Hepatocyte (in vitro differentiated cells): ENCODE data around the gene PDE8B. TPM values are rescaled to one million over a fixed set of nuclear protein-coding genes. Genes with fewer than 3 reads are reported as not detected.

ENCODE experiments used
- DNase-seq: peaks from one replicate; pipeline ENCODE4 v3.0.0-alpha.2; 2016; ENCODE audit warnings: low spot score
- H2AFZ ChIP-seq: fragments of 200-600 bp; sonication (generic); 2 replicates; pipeline ENCODE4 v1.6.0; 2016; ENCODE audit warnings: antibody characterized with exemption, mild to moderate bottlenecking
- H3K27ac ChIP-seq: fragments of 200-600 bp; sonication (generic); 2 replicates; pipeline ENCODE4 v1.5.1; 2016; ENCODE audit warnings: mild to moderate bottlenecking
- H3K27me3 ChIP-seq: fragments of 200-600 bp; sonication (generic); 2 replicates; pipeline ENCODE4 v1.6.1; 2016
- H3K36me3 ChIP-seq: fragments of 200-600 bp; sonication (generic); replicated peaks from 2 replicates; pipeline ENCODE4 v1.5.1; 2016; ENCODE audit warnings: low read depth; ENCODE audit not compliant: insufficient read depth
- H3K4me1 ChIP-seq: fragments of 200-600 bp; sonication (generic); 2 replicates; pipeline ENCODE4 v1.5.1; 2016; ENCODE audit warnings: mild to moderate bottlenecking, moderate library complexity; ENCODE audit not compliant: insufficient read depth
- H3K4me2 ChIP-seq: fragments of 200-600 bp; sonication (generic); 2 replicates; pipeline ENCODE4 v1.6.0; 2016
- H3K4me3 ChIP-seq: fragments of 200-600 bp; sonication (generic); 2 replicates; pipeline ENCODE4 v1.5.1; 2016; ENCODE audit warnings: mild to moderate bottlenecking
- H3K79me2 ChIP-seq: fragments of 200-600 bp; sonication (generic); 2 replicates; pipeline ENCODE4 v1.6.0; 2017; ENCODE audit warnings: mild to moderate bottlenecking
- H3K9me2 ChIP-seq: fragments of 200-600 bp; sonication (generic); replicated peaks from 2 replicates; pipeline ENCODE4 v1.6.0; 2017; ENCODE audit warnings: mild to moderate bottlenecking; ENCODE audit not compliant: insufficient read depth
- H3K9me3 ChIP-seq: fragments of 200-600 bp; sonication (generic); 2 replicates; pipeline ENCODE4 v1.5.1; 2016; ENCODE audit warnings: low read depth, mild to moderate bottlenecking
- H4K20me1 ChIP-seq: fragments of 200-600 bp; sonication (generic); 2 replicates; pipeline ENCODE4 v1.6.0; 2016; ENCODE audit warnings: mild to moderate bottlenecking; ENCODE audit not compliant: insufficient read depth, poor library complexity, severe bottlenecking
- CTCF ChIP-seq: fragments of 200-600 bp; sonication (generic); IDR thresholded peaks from 2 replicates; pipeline ENCODE4 v1.5.1; 2016; ENCODE audit warnings: antibody characterized with exemption, mild to moderate bottlenecking; ENCODE audit not compliant: poor library complexity
- EZH2 ChIP-seq: fragments of 200-600 bp; sonication (generic); IDR thresholded peaks from 2 replicates; pipeline ENCODE4 v1.6.1; 2016; ENCODE audit warnings: antibody characterized with exemption, mild to moderate bottlenecking, borderline replicate concordance
- EZH2phosphoT487 ChIP-seq: fragments of 200-600 bp; sonication (generic); IDR thresholded peaks from one replicate; pipeline ENCODE4 v1.6.1; 2018; ENCODE audit warnings: antibody characterized with exemption, mild to moderate bottlenecking, low read depth, moderate library complexity; ENCODE audit not compliant: unreplicated experiment, severe bottlenecking
- WGBS: methylation state at CpG from one replicate; pipeline ENCODE4 v1.1.6; 2016; ENCODE audit warnings: low lambda C conversion rate; ENCODE audit errors: missing lambda C conversion rate; 5-methylcytosine and 5-hydroxymethylcytosine counted together
- polyA plus RNA-seq: library from polyadenylated mRNA; unstranded; fragments of >200 nt; fragmentation: Nextera tagmentation; extraction: Ambion mirVana; gene quantifications from 2 replicates; pipeline ENCODE4 v1.2.1, GENCODE V29; 2016
- total RNA-seq: library from RNA; depleted of rRNA; stranded (reverse); fragments of >200 nt; gene quantifications from 2 replicates; pipeline ENCODE4 v1.2.3, GENCODE V29; 2014

Gene PDE8B
- total and polyA plus RNA-seq, 2 experiments from 2014 or later = 8.3 to 9.2 TPM

- Histone ChIP-seq H3K9me3 (no peaks in the 10 kb centered on the region), H3K4me3 (no peak overlapping the region), H3K36me3 (no peaks in the 10 kb centered on the region), H3K27ac (no peak overlapping the region), H4K20me1 (no peaks in the 10 kb centered on the region), H2AFZ (no peak overlapping the region), H3K79me2 (no peaks in the 10 kb centered on the region), H3K27me3 (no peaks in the 10 kb centered on the region), H3K4me2 (no peak overlapping the region), H3K9me2 (no peaks in the 10 kb centered on the region), H3K4me1 (no peaks in the 10 kb centered on the region)
- DNase-seq = no peak
- no peak for TF ChIP-seq EZH2phosphoT487
- no peak for TF ChIP-seq CTCF
- TF ChIP-seq EZH2 = no peak
- WGBS = 75% methylated on average over 12 of the region's 12 CpGs
Measured at GRCh38 chr5:77308154-77308960, 97.9 kb downstream of the PDE8B start.

GRCh38 chr5:77309140-77309539 is 98.7 kb downstream of the PDE8B start:
- TF ChIP-seq EZH2phosphoT487 (no peak), EZH2 (no peak), CTCF (no peak)
- Histone ChIP-seq H3K79me2 (no peaks in the 10 kb centered on the region), H3K9me3 (no peaks in the 10 kb centered on the region), H3K4me1 (no peaks in the 10 kb centered on the region), H3K27me3 (no peaks in the 10 kb centered on the region), H3K27ac (no peak overlapping the region), H3K4me2 (no peak overlapping the region), H3K4me3 (no peak overlapping the region), H4K20me1 (no peaks in the 10 kb centered on the region), H3K9me2 (no peaks in the 10 kb centered on the region), H2AFZ (no peak overlapping the region), H3K36me3 (no peaks in the 10 kb centered on the region)
- DNase-seq = no peak
- 92% methylated on average over 2 of the region's 2 CpGs for WGBS

- no peaks in the 10 kb centered on the region for H3K9me3 ChIP-seq
- H3K79me2 ChIP-seq = no peaks in the 10 kb centered on the region
- H3K36me3 ChIP-seq = no peaks in the 10 kb centered on the region
- H3K4me2 ChIP-seq = no peak overlapping the region
- DNase-seq = no peak
- H3K9me2 ChIP-seq = no peaks in the 10 kb centered on the region
- H3K27ac ChIP-seq = no peak overlapping the region
- H2AFZ ChIP-seq = no peak overlapping the region
- TF ChIP-seq EZH2 = no peak
- no peaks in the 10 kb centered on the region for H4K20me1 ChIP-seq
- WGBS = 92% methylated on average over 4 of the region's 4 CpGs
- H3K4me1 ChIP-seq = no peaks in the 10 kb centered on the region
- no peaks in the 10 kb centered on the region for H3K27me3 ChIP-seq
- H3K4me3 ChIP-seq = no peak overlapping the region
Measured at GRCh38 chr5:77310494-77311213, 100.2 kb downstream of the PDE8B start.

GRCh38 chr5:77311214-77311571 is 100.7 kb downstream of the PDE8B start:
- H3K27ac ChIP-seq = no peak overlapping the region
- no peaks in the 10 kb centered on the region for H3K9me3 ChIP-seq
- H3K4me1 ChIP-seq = no peaks in the 10 kb centered on the region
- no peak overlapping the region for H3K4me3 ChIP-seq
- TF ChIP-seq CTCF = no peak
- no peak for TF ChIP-seq EZH2phosphoT487
- TF ChIP-seq EZH2 = no peak
- H3K9me2 ChIP-seq = no peaks in the 10 kb centered on the region
- H2AFZ ChIP-seq = no peak overlapping the region
- H3K27me3 ChIP-seq = no peaks in the 10 kb centered on the region
- 77% methylated on average over 1 of the region's 1 CpG for WGBS
- DNase-seq = no peak
- H4K20me1 ChIP-seq = no peaks in the 10 kb centered on the region
- H3K36me3 ChIP-seq = no peaks in the 10 kb centered on the region
- H3K79me2 ChIP-seq = no peaks in the 10 kb centered on the region
- H3K4me2 ChIP-seq = no peak overlapping the region
